HG03342 (cell line): Measurements from ENCODE around the gene CLOCK.
A peak's percentile ranks its signal among the peaks of the same experiment; 100 is the strongest.

Experiments used
- ATAC-seq: cut with Tn5 transposase; IDR thresholded peaks from one replicate; pipeline ENCODE4 v1.9.1; 2021; ENCODE audit warnings: mild to moderate bottlenecking, moderate library complexity; ENCODE audit not compliant: unreplicated experiment

The CLOCK gene

GRCh38 chr4:55545151-55545550 is 1.6 kb downstream of the CLOCK start:
- no peak for ATAC-seq

- no peak for ATAC-seq
These were observed 2.9 kb downstream of the CLOCK start for GRCh38 chr4:55543858-55544257.

GRCh38 chr4:55540271-55540670 is 6.4 kb downstream of the CLOCK start:
- no peak for ATAC-seq

GRCh38 chr4:55539658-55540057 is 7.1 kb downstream of the CLOCK start:
- no peak for ATAC-seq

- no peak for ATAC-seq
These were observed 8.2 kb downstream of the CLOCK start for GRCh38 chr4:55538531-55538930.

- ATAC-seq = no peak
These were observed 12.4 kb downstream of the CLOCK start for GRCh38 chr4:55534306-55534705.

GRCh38 chr4:55530691-55531090 is 16.0 kb downstream of the CLOCK start:
- no peak for ATAC-seq

- ATAC-seq = no peak
These were observed 16.5 kb downstream of the CLOCK start for GRCh38 chr4:55530167-55530566.

GRCh38 chr4:55528491-55528890 is 18.2 kb downstream of the CLOCK start:
- ATAC-seq = no peak

GRCh38 chr4:55524844-55525571 is 21.7 kb downstream of the CLOCK start:
- ATAC-seq = no peak

- no peak for ATAC-seq
These were observed 28.3 kb downstream of the CLOCK start for GRCh38 chr4:55518442-55518841.

- ATAC-seq = peak; percentile 58
These were observed 29.0 kb downstream of the CLOCK start for GRCh38 chr4:55517526-55518229.

GRCh38 chr4:55512922-55513571 is 33.7 kb downstream of the CLOCK start:
- ATAC-seq = no peak

GRCh38 chr4:55512077-55512476 is 34.6 kb downstream of the CLOCK start:
- ATAC-seq = no peak

GRCh38 chr4:55510685-55511084 is 36.0 kb downstream of the CLOCK start:
- ATAC-seq = no peak

- no peak for ATAC-seq
These were observed 37.4 kb downstream of the CLOCK start for GRCh38 chr4:55509266-55509665.

- no peak for ATAC-seq
These were observed 39.1 kb downstream of the CLOCK start for GRCh38 chr4:55507612-55508011.

- no peak for ATAC-seq
These were observed 43.5 kb downstream of the CLOCK start for GRCh38 chr4:55503169-55503568.

GRCh38 chr4:55500072-55500471 is 46.6 kb downstream of the CLOCK start:
- ATAC-seq = peak; percentile 74

GRCh38 chr4:55499495-55499894 is 47.2 kb downstream of the CLOCK start:
- ATAC-seq = no peak

- no peak for ATAC-seq
These were observed 48.7 kb downstream of the CLOCK start for GRCh38 chr4:55498051-55498450.

- ATAC-seq = no peak
These were observed 55.2 kb downstream of the CLOCK start for GRCh38 chr4:55491486-55491885.
